ENCODE results near the gene MGARP. TPM values are rescaled to one million over a fixed set of nuclear protein-coding genes. Genes with fewer than 3 reads are reported as not detected.
A peak's percentile ranks its signal among the peaks of the same experiment; 100 is the strongest.

The MGARP gene
- total and polyA plus RNA-seq, 9 of the 15 experiments (the other 6 are each of a cell fraction or from before 2014, with no cell fraction given): 0.11 to 0.45 (median 0.23) TPM; not detected in 4

DNA sequence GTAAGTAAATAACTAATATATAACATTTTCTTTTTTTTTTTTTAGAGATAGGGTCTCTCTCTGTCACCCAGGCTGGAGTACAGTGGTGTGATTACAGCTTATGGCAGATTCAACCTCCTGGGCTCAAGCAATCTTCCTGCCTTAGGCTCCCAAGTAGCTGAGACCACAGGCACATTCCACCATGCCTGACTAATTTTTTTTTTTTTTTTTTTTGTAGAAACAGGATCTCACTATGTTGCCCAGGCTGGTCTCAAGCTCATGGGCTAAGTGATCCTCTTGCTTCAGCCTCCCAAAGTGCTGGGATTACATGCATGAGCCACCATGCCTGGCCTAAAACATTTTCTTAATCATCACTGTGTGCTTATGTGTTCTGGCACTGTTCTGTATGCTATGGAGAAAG lies 32.8 kb downstream of the MGARP start:
- Histone ChIP-seq H3K79me2 (ENCODE audit: control insufficient read depth, insufficient read depth, low read length) (no peaks in the 10 kb centered on the region), H3K27me3 (ENCODE audit: control insufficient read depth in 2 of 2, insufficient read depth in 2 of 2, low read length in 2 of 2) (no peaks in the 10 kb centered on the region), H4K20me1 (replicated peaks; ENCODE audit: control insufficient read depth, insufficient read depth, low read length) (no peaks in the 10 kb centered on the region), H2AFZ (ENCODE audit: low read depth, low read length) (no peak overlapping the region), H3K4me1 (replicated peaks in 1 of 2; ENCODE audit: control insufficient read depth in 2 of 2, insufficient read depth in 2 of 2, low read length in 2 of 2) (no peaks in the 10 kb centered on the region; a peak in 2 of 5 replicates), H3K9me1 (ENCODE audit: control insufficient read depth, insufficient read depth, low read length) (no peaks in the 10 kb centered on the region), H3K36me3 (ENCODE audit: control insufficient read depth, insufficient read depth, low read length) (no peaks in the 10 kb centered on the region), H3K9ac (ENCODE audit: insufficient read depth in 1 of 2, low read depth in 2 of 2, low read length in 2 of 2) (no peak overlapping the region), H3K4me3 (no peak overlapping the region), H3K4me2 (ENCODE audit: insufficient read depth, low read length) (no peak overlapping the region), H3K9me3 (replicated peaks; ENCODE audit: control insufficient read depth, insufficient read depth, low read depth, low read length) (no peaks in the 10 kb centered on the region), H3K27ac (ENCODE audit: extremely low read depth, low read depth, low read length) (no peak overlapping the region)
- no peak for ATAC-seq
- in situ Hi-C loops (cut with MboI): no loop called here
- ChIA-PET CTCF (ENCODE audit: low intra/inter-chr PET ratio) (no interaction called here), POLR2A (interaction anchor here (0.6 kb wide), 1 partner anchor 164 kb away, joined by 4 read pairs; no protein-coding TSS in a partner anchor)
- TF ChIP-seq NR2C2 (CRISPR knock-in tag; IDR thresholded peaks at IDR 0.05) (no peak), NR2C2 (tag; IDR thresholded peaks at IDR 0.05) (no peak), ZNF121 (CRISPR knock-in tag; conservative IDR thresholded peaks at IDR 0.05) (peak; percentile 56; the same call in 1 of the 2 replicates), ZNF23 (CRISPR knock-in tag; IDR thresholded peaks at IDR 0.05) (no peak), ZNF717 (CRISPR knock-in tag; IDR thresholded peaks at IDR 0.05) (no peak), JUND (IDR thresholded peaks at IDR 0.05; ENCODE audit: borderline replicate concordance, low read depth, low read length) (no peak), JUND (tag; IDR thresholded peaks at IDR 0.05; ENCODE audit: borderline replicate concordance, low read depth, low read length) (no peak)
- TF ChIP-seq, protein P1, sequence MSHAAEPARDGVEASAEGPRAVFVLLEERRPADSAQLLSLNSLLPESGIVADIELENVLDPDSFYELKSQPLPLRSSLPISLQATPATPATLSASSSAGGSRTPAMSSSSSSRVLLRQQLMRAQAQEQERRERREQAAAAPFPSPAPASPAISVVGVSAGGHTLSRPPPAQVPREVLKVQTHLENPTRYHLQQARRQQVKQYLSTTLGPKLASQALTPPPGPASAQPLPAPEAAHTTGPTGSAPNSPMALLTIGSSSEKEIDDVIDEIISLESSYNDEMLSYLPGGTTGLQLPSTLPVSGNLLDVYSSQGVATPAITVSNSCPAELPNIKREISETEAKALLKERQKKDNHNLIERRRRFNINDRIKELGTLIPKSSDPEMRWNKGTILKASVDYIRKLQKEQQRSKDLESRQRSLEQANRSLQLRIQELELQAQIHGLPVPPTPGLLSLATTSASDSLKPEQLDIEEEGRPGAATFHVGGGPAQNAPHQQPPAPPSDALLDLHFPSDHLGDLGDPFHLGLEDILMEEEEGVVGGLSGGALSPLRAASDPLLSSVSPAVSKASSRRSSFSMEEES (CRISPR knock-in tag; IDR thresholded peaks at IDR 0.05): no peak
- TF ChIP-seq, protein P2, sequence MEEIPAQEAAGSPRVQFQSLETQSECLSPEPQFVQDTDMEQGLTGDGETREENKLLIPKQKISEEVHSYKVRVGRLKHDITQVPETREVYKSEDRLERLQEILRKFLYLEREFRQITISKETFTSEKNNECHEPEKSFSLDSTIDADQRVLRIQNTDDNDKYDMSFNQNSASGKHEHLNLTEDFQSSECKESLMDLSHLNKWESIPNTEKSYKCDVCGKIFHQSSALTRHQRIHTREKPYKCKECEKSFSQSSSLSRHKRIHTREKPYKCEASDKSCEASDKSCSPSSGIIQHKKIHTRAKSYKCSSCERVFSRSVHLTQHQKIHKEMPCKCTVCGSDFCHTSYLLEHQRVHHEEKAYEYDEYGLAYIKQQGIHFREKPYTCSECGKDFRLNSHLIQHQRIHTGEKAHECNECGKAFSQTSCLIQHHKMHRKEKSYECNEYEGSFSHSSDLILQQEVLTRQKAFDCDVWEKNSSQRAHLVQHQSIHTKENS (CRISPR knock-in tag; IDR thresholded peaks at IDR 0.05): no peak
- TF ChIP-seq, protein P3, sequence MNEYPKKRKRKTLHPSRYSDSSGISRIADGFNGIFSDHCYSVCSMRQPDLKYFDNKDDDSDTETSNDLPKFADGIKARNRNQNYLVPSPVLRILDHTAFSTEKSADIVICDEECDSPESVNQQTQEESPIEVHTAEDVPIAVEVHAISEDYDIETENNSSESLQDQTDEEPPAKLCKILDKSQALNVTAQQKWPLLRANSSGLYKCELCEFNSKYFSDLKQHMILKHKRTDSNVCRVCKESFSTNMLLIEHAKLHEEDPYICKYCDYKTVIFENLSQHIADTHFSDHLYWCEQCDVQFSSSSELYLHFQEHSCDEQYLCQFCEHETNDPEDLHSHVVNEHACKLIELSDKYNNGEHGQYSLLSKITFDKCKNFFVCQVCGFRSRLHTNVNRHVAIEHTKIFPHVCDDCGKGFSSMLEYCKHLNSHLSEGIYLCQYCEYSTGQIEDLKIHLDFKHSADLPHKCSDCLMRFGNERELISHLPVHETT (CRISPR knock-in tag; conservative IDR thresholded peaks at IDR 0.05 in 1 of 2, IDR thresholded peaks at IDR 0.05 in 1 of 2): no peak
- no peak for FAIRE-seq
- intact Hi-C loops (cut with micrococcal nuclease): no loop called here
- no TSS peak for BruUV-seq (replicated peaks)
- no peak for DNase-seq (ENCODE audit: extremely low read depth in 1 of 4, low spot score in 3 of 4)

Measured in K562 (cell line).